GM19193 (cell line): Measurements from ENCODE around the gene GATA1.

Experiments
- POLR2A ChIP-seq: IDR thresholded peaks from 4 replicates; pipeline ENCODE4 v1.6.1; 2011; ENCODE audit not compliant: insufficient read depth, insufficient read length; ENCODE audit errors: extremely low read depth

The GATA1 gene

DNA sequence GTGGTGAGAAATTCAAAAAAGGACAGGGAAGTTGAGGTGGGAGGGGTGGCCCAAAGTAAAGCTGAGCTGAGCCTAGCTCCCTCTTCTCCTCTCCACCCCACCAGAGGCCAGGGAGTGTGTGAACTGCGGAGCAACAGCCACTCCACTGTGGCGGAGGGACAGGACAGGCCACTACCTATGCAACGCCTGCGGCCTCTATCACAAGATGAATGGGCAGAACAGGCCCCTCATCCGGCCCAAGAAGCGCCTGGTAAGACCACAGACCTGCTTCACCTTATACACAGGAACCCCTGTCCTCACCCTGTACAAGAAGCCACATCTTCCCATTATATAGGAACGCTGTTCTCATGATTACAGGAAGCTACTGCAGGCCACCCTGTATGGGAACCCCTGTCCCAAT is 5.8 kb downstream of the GATA1 start:
- no peak for TF ChIP-seq POLR2A

DNA sequence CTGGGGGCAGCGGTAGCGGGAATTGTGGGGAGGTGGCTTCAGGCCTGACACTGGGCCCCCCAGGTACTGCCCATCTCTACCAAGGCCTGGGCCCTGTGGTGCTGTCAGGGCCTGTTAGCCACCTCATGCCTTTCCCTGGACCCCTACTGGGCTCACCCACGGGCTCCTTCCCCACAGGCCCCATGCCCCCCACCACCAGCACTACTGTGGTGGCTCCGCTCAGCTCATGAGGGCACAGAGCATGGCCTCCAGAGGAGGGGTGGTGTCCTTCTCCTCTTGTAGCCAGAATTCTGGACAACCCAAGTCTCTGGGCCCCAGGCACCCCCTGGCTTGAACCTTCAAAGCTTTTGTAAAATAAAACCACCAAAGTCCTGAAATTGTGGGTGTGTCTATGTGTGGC is 7.5 kb downstream of the GATA1 start:
- TF ChIP-seq POLR2A, result no peak

DNA sequence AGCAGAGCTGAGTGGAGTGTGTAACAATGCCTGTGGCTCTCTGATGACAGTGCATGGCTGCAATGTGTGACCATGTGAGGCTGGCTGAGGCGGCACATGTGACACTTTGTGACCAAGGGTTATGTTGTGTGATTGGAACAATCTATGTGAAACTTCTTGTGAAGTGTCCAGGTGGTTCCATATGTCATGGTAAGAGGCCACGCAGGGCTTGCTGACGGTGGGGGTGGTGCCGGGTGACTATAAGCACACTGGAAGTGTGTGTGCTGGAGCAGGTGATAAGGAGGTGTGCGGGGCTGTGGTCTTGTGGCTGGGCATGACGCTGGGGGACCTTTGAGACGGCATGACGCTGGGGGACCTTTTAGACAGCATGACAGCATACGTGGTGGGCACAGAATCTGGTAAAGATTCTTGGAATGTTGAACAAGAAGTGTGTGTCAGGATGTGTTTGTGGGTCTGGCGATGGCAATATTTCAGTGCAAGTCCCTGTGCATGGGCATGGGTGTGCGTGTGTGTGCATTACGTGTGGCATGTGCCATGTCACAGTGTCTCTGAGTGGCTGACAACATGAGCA is 8.0 kb downstream of the GATA1 start:
- TF ChIP-seq POLR2A, result no peak

DNA sequence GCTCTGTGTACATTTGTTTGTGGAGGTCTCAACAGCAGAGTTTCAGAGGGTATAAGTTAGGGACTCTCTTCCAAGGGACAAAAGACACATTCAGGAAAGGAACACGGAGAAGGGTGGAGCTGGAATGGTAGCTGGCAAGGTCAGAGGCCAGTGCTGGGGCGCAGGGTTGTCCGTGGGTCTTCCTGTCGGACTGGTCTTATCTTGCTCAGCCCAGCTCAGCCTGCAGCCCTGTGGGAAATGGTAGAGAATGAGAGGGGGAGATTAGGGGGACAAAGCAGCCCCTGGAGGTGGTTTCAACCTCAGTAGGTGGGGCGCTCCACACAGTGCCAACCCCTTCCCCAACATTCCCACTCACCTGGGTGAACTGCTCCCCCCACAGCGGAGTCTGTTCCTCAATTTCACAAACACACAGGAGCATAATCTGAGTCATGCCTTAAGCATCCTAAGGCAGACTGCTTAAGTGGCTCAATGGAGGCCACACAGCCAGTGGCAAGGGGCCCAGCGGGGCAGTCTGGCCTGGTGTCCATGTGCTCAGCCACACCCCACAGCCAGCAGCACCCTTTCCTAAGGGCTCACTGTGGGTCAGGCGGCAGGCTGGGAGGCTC is 8.6 kb downstream of the GATA1 start:
- no peak for TF ChIP-seq POLR2A

DNA sequence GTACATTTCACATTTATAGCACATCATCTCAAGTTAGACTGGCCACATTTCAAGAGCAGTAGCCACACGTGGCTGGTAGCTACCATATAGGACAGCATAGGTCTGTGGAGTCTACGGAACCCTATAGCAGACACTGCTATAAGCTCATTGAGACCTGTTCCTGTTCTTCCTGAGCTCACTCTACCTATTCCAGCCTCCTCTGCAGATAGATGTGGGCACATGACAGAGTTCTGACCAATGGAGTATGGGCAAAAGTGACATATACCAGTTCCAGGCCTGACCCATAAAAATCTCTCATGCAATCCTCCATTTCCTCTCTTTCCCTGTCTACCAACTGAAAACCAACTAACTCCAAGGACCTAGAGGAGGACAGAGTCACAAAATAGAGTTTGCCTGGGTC is 11.9 kb downstream of the GATA1 start:
- TF ChIP-seq POLR2A, result no peak

DNA sequence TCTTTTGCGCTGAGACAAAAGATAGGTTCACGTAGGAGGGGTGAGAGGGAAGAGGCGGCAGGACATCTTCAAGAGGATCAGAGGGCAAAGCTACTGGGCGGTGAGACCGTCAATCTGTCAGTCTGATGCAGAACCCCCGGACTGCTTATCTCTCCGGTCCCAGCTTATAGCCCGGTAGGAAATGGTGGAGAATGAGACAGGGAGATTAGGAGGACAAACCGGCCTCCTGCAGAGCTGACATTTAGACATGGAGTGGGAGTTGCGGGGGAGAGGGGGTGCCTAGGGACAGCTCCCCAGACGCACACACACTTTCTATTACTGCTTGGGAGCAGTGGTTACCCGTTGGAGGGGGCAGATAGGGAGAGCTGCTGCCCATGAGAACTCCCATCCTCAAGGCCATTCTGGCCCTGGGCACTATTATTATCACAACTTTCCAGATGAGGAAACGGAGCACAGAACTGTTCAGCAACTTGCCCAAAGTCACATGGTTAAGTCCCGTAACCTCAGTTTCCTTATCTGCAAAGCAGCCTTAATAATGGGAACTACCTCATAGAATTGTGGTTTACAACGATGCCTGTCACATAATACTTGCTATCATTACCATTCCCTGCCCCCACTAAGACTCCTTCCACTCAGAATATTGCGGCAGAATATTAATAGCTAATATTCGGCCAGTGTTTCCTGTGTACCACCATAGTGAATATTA is 14.3 kb downstream of the GATA1 start:
- TF ChIP-seq POLR2A, result no peak

DNA sequence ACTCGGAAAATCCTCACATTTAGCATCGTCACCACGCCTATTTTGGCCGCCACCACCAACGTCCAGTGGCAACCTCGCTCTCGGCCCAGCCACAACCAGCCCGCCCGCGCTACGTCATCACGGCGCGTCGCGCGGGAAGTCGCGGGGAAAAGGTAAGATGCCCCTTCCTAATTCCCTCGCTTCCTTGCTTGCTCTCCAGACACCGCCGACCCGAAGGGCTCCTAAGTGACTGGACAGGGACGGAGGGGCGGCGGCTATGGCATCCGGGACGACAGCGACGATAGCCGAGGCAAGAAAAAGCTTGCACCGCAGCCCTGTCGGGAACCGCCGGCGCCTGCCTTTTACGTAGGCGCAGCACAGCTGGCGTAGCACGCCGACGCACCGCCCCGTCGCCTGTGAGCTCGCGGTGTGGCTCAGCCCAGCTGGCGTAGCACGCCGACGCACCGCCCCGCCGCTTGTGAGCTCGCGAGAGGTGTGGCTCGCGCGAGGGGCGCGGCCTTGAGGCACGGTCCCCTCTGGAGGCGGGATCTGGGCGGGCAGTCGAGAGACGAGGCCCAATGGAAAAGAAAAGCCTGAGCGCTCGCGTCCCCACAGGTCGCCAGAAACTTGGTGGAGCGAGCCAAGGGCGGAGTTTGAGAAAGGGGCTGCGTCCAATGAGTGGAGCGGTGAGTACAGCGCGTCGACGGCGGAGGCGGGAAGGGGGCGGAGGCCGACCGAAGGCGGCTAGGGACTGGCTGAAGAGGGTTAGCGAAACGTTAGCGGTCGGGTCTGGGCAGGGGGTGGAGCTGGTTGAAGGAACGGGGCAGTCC is 15.1 kb downstream of the GATA1 start, which contains the start of gene HDAC6:
Gene HDAC6, plus strand, starts transcription at position 788 of the 809 bp plus-strand sequence. CDS start 626 bp downstream, outside the sequence.
- peak; percentile 48 for TF ChIP-seq POLR2A

DNA sequence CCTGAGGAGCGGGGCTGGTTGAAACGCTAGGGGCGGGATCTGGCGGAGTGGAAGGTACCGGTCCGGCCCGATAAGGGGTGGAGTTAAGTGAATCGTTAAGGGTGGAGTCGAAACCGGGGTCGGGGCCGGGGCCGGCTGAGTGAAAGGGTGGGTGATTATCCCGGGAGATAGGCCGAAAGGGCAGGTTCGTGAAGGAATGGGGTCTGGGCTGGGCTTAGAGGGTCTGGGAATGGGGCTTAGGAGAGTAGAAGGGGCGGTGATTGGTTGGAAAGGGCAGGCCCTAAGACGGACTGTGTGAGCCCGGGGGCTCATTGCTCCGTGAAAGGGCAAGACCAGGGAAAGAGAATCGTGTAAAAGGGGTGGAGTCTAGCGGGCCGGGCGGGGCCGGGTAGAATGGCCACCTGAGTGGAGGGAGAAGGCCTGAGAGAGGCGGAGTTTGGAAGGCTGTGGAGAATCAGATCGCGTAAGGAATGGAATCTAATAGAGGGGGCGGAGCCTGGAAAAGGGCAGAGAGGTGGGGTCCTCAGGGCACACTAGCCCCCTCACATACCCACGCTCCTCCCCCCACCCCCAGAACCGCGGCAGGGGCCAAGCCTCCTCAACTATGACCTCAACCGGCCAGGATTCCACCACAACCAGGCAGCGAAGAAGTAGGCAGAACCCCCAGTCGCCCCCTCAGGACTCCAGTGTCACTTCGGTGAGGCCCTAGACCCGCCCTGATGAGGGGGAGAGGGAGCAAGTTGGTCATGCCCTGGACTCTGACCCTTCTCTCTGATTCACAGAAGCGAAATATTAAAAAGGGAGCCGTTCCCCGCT is 15.9 kb downstream of the GATA1 start:
- TF ChIP-seq POLR2A, result peak; percentile 68

DNA sequence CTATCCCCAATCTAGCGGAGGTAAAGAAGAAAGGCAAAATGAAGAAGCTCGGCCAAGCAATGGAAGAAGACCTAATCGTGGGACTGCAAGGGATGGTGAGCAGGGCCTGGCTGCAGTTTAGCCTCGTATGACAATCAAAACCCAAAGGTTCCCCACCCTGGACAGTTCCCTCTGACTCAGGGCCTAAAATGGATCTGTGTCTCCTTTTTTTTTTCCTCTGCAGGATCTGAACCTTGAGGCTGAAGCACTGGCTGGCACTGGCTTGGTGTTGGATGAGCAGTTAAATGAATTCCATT is 16.5 kb downstream of the GATA1 start:
- no peak for TF ChIP-seq POLR2A

DNA sequence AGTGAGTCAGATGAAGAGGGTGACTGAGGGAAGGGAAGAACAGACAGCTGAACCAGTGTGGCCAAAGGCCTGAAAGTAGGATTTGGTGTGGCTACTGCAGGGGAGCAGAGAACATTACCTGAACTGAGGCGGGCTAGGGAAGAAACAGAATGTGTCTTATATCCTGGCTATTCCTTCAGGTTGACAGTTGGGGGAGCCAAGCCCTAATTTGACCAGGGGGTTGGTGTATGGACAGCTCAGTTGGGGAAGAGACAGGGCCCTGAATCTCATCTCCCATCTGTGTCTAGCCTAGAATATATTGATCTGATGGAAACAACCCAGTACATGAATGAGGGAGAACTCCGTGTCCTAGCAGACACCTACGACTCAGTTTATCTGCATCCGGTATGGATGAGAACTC is 19.7 kb downstream of the GATA1 start:
- no peak for TF ChIP-seq POLR2A

DNA sequence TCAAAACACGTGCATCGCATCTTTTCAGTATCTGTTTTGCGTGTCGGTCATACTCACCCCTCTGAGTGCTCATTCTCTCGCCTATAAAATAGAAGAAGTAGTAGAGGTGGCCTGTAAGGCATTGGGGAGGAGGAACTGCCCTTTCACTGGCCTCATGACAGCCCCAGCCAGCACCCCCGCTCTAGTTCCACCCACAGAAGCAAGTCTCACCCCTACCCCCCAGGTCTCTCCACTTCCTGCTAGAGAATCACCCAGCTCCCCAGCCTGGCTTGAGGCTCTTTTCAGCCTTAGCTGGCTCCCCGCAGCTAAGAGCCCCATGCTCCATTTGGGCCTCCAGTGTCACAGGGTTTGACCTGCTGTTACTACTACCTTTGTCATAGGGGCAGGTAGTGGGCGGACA is 27.3 kb downstream of the GATA1 start:
- no peak for TF ChIP-seq POLR2A

DNA sequence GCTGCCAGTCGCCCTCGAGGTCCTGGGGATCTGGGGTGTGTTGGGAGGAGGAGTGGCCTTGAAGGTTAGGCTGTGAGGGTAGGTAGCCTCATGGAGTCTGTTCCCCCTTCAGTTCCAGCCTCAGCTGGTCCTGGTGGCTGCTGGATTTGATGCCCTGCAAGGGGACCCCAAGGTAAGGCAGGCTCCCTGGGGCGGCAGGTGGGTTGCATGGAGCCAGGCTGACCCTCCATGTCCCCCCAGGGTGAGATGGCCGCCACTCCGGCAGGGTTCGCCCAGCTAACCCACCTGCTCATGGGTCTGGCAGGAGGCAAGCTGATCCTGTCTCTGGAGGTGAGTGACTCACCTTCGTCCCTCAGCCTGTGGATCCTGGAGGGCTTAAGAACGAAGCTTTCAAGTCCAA is 28.3 kb downstream of the GATA1 start:
- no peak for TF ChIP-seq POLR2A

DNA sequence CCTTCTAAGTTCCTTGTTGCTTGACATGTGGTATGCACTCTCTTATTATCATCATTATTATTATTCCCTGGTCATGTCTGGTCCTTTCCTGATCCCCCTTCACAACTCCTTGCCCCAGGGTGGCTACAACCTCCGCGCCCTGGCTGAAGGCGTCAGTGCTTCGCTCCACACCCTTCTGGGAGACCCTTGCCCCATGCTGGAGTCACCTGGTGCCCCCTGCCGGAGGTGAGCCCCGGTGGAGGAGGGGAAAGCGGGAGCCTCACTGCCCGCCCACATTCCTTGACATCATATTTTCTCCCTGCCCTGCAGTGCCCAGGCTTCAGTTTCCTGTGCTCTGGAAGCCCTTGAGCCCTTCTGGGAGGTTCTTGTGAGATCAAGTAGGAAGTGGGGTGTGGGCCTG is 28.9 kb downstream of the GATA1 start:
- no peak for TF ChIP-seq POLR2A

DNA sequence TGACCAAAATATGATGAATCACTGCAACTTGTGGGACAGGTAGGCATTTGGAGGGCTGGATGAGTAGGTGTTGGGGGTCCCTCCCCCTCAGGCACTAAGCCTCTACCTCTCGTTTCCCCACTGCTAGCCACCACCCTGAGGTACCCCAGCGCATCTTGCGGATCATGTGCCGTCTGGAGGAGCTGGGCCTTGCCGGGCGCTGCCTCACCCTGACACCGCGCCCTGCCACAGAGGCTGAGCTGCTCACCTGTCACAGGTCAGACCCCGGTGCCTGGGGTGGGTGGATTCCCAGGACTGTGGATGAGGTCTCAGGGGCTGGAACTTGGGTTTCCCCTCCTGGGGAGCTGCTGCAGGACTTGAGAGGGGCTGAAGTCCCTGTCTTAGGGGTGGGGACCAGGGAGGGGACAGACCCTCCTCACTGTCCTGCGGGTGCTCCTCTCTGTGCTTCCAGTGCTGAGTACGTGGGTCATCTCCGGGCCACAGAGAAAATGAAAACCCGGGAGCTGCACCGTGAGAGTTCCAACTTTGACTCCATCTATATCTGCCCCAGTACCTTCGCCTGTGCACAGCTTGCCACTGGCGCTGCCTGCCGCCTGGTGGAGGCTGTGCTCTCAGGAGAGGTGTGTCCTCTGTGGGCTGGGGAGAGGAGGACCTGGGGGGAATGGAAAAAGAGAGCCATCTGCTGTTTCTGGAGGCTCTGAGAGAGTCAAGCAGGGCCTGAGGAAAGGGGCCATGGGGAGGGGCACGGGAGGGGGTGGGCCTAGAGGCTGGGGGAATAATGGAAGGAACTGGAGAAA is 29.8 kb downstream of the GATA1 start:
- TF ChIP-seq POLR2A, result no peak
